Measurements from ENCODE around the gene ATXN2.

Gene ATXN2

GRCh38 chr12:111457071-111457470, 142.0 kb downstream of the ATXN2 start:
- DNase-seq: no peak
- H3K23ac ChIP-seq (ENCODE audit: low read length in 2 of 2): no peak overlapping the region
- no peak overlapping the region for H4K91ac ChIP-seq (ENCODE audit: low read length)
- H2BK15ac ChIP-seq (ENCODE audit: low read depth, poor library complexity, severe bottlenecking): no peak overlapping the region
- peak overlapping the region; percentile 35 for H4K8ac ChIP-seq (ENCODE audit: low read length)
- no peak overlapping the region for H2BK120ac ChIP-seq (ENCODE audit: low read depth, low read length)
- H3K4me2 ChIP-seq (ENCODE audit: low read length, poor library complexity, severe bottlenecking): no peak overlapping the region
- no peak overlapping the region for H3K27ac ChIP-seq (ENCODE audit: low read length, poor library complexity, severe bottlenecking)
- no peaks in the 10 kb centered on the region for H3K27me3 ChIP-seq (ENCODE audit: control insufficient read depth in 1 of 2, insufficient read depth in 1 of 2, low read length in 2 of 2)
- no peaks in the 10 kb centered on the region for H3K9me3 ChIP-seq (ENCODE audit: control insufficient read depth, low read length)
- no peak overlapping the region for H2AFZ ChIP-seq (ENCODE audit: low read depth, low read length)
- WGBS: 100% methylated on average over 8 of the region's 9 CpGs
- peaks cover 23% of the 10 kb centered on the region for H3K4me1 ChIP-seq (ENCODE audit: control insufficient read depth, insufficient read depth, low read depth, low read length)
- no peak overlapping the region for H3K4ac ChIP-seq (ENCODE audit: low read depth in 1 of 2, low read length in 2 of 2)
- H2BK12ac ChIP-seq (ENCODE audit: low read length in 2 of 2): no peak overlapping the region
- H3K18ac ChIP-seq (ENCODE audit: low read depth in 1 of 2, low read length in 2 of 2): no peak overlapping the region
- no peak overlapping the region for H3K14ac ChIP-seq (ENCODE audit: low read length in 2 of 2)
- H3K79me1 ChIP-seq (replicated peaks; ENCODE audit: low read length, poor library complexity, severe bottlenecking): peaks cover 12% of the 10 kb centered on the region
- no peak overlapping the region for H3K9ac ChIP-seq (ENCODE audit: low read length)
- no peak overlapping the region for H2BK5ac ChIP-seq (ENCODE audit: low read depth, low read length, poor library complexity, severe bottlenecking)
- H3K36me3 ChIP-seq (ENCODE audit: control insufficient read depth in 1 of 2, insufficient read depth in 2 of 2, low read depth in 1 of 2, low read length in 2 of 2): peaks cover 44 to 80% of the 10 kb centered on the region in 2 experiments
- no peak overlapping the region for H3K4me3 ChIP-seq (ENCODE audit: insufficient read depth in 1 of 2, low read depth in 1 of 2, low read length in 2 of 2)
- no peak overlapping the region for H2AK5ac ChIP-seq (ENCODE audit: low read length, severe bottlenecking)

- H3K23ac ChIP-seq (ENCODE audit: low read length in 2 of 2): no peak overlapping the region
- H3K4me2 ChIP-seq (ENCODE audit: low read length, poor library complexity, severe bottlenecking): no peak overlapping the region
- peak overlapping the region; percentile 14 to 16 for H3K18ac ChIP-seq (ENCODE audit: low read depth in 1 of 2, low read length in 2 of 2)
- H3K9me3 ChIP-seq (ENCODE audit: control insufficient read depth, low read length): no peaks in the 10 kb centered on the region
- no peak overlapping the region for H2BK12ac ChIP-seq (ENCODE audit: low read length in 2 of 2)
- H2BK5ac ChIP-seq (ENCODE audit: low read depth, low read length, poor library complexity, severe bottlenecking): no peak overlapping the region
- peak; percentile 81 for DNase-seq
- H3K4ac ChIP-seq (ENCODE audit: low read depth in 1 of 2, low read length in 2 of 2): no peak overlapping the region
- H2AFZ ChIP-seq (ENCODE audit: low read depth, low read length): no peak overlapping the region
- no peak overlapping the region for H4K8ac ChIP-seq (ENCODE audit: low read length)
- H2AK5ac ChIP-seq (ENCODE audit: low read length, severe bottlenecking): peak overlapping the region; percentile 37
- WGBS: 94% methylated on average over 15 of the region's 15 CpGs
- H3K27me3 ChIP-seq (ENCODE audit: control insufficient read depth in 1 of 2, insufficient read depth in 1 of 2, low read length in 2 of 2): no peaks in the 10 kb centered on the region
- H3K79me1 ChIP-seq (replicated peaks; ENCODE audit: low read length, poor library complexity, severe bottlenecking): peaks cover 12% of the 10 kb centered on the region
- no peak overlapping the region for H2BK15ac ChIP-seq (ENCODE audit: low read depth, poor library complexity, severe bottlenecking)
- no peak overlapping the region for H3K14ac ChIP-seq (ENCODE audit: low read length in 2 of 2)
- peak overlapping the region; percentile 53 for H3K9ac ChIP-seq (ENCODE audit: low read length)
- peaks cover 24% of the 10 kb centered on the region for H3K4me1 ChIP-seq (ENCODE audit: control insufficient read depth, insufficient read depth, low read depth, low read length)
- H4K91ac ChIP-seq (ENCODE audit: low read length): no peak overlapping the region
- H3K27ac ChIP-seq (ENCODE audit: low read length, poor library complexity, severe bottlenecking): peak overlapping the region; percentile 81
- H3K4me3 ChIP-seq (ENCODE audit: insufficient read depth in 1 of 2, low read depth in 1 of 2, low read length in 2 of 2): no peak overlapping the region
- peaks cover 46 to 91% of the 10 kb centered on the region in 2 experiments for H3K36me3 ChIP-seq (ENCODE audit: control insufficient read depth in 1 of 2, insufficient read depth in 2 of 2, low read depth in 1 of 2, low read length in 2 of 2)
- H2BK120ac ChIP-seq (ENCODE audit: low read depth, low read length): no peak overlapping the region
Measured at GRCh38 chr12:111455448-111456320, 143.4 kb downstream of the ATXN2 start.

GRCh38 chr12:111454716-111455447, 144.2 kb downstream of the ATXN2 start:
- no peak for DNase-seq
- Histone ChIP-seq H4K91ac (ENCODE audit: low read length) (no peak overlapping the region), H2BK5ac (ENCODE audit: low read depth, low read length, poor library complexity, severe bottlenecking) (no peak overlapping the region), H3K4ac (ENCODE audit: low read depth in 1 of 2, low read length in 2 of 2) (no peak overlapping the region), H3K4me2 (ENCODE audit: low read length, poor library complexity, severe bottlenecking) (no peak overlapping the region), H3K79me1 (replicated peaks; ENCODE audit: low read length, poor library complexity, severe bottlenecking) (peaks cover 10% of the 10 kb centered on the region), H2BK120ac (ENCODE audit: low read depth, low read length) (no peak overlapping the region), H3K27ac (ENCODE audit: low read length, poor library complexity, severe bottlenecking) (peak overlapping the region; percentile 81), H3K4me3 (ENCODE audit: insufficient read depth in 1 of 2, low read depth in 1 of 2, low read length in 2 of 2) (no peak overlapping the region), H3K9ac (ENCODE audit: low read length) (peak overlapping the region; percentile 53), H3K9me3 (ENCODE audit: control insufficient read depth, low read length) (no peaks in the 10 kb centered on the region), H3K27me3 (ENCODE audit: control insufficient read depth in 1 of 2, insufficient read depth in 1 of 2, low read length in 2 of 2) (no peaks in the 10 kb centered on the region), H2AFZ (ENCODE audit: low read depth, low read length) (no peak overlapping the region), H4K8ac (ENCODE audit: low read length) (no peak overlapping the region), H3K4me1 (ENCODE audit: control insufficient read depth, insufficient read depth, low read depth, low read length) (peaks cover 25% of the 10 kb centered on the region), H3K14ac (ENCODE audit: low read length in 2 of 2) (no peak overlapping the region), H2AK5ac (ENCODE audit: low read length, severe bottlenecking) (peak overlapping the region; percentile 78), H2BK12ac (ENCODE audit: low read length in 2 of 2) (no peak overlapping the region), H3K18ac (ENCODE audit: low read depth in 1 of 2, low read length in 2 of 2) (no peak overlapping the region), H3K23ac (ENCODE audit: low read length in 2 of 2) (no peak overlapping the region), H3K36me3 (ENCODE audit: control insufficient read depth in 1 of 2, insufficient read depth in 2 of 2, low read depth in 1 of 2, low read length in 2 of 2) (peaks cover 47 to 91% of the 10 kb centered on the region in 2 experiments), H2BK15ac (ENCODE audit: low read depth, poor library complexity, severe bottlenecking) (no peak overlapping the region)
- 96% methylated on average over 11 of the region's 11 CpGs for WGBS

- no peak for DNase-seq
- WGBS: 79% methylated on average over 4 of the region's 4 CpGs
- H3K36me3 ChIP-seq (ENCODE audit: control insufficient read depth in 1 of 2, insufficient read depth in 2 of 2, low read depth in 1 of 2, low read length in 2 of 2): peaks cover 44 to 92% of the 10 kb centered on the region in 2 experiments
- H2BK5ac ChIP-seq (ENCODE audit: low read depth, low read length, poor library complexity, severe bottlenecking): no peak overlapping the region
- peaks cover 8% of the 10 kb centered on the region for H3K79me1 ChIP-seq (replicated peaks; ENCODE audit: low read length, poor library complexity, severe bottlenecking)
- H3K9me3 ChIP-seq (ENCODE audit: control insufficient read depth, low read length): no peaks in the 10 kb centered on the region
- no peak overlapping the region for H4K8ac ChIP-seq (ENCODE audit: low read length)
- H2BK120ac ChIP-seq (ENCODE audit: low read depth, low read length): no peak overlapping the region
- H2AFZ ChIP-seq (ENCODE audit: low read depth, low read length): no peak overlapping the region
- no peak overlapping the region for H2BK15ac ChIP-seq (ENCODE audit: low read depth, poor library complexity, severe bottlenecking)
- peak overlapping the region; percentile 81 for H3K27ac ChIP-seq (ENCODE audit: low read length, poor library complexity, severe bottlenecking)
- no peak overlapping the region for H3K4ac ChIP-seq (ENCODE audit: low read depth in 1 of 2, low read length in 2 of 2)
- H2AK5ac ChIP-seq (ENCODE audit: low read length, severe bottlenecking): no peak overlapping the region
- H3K27me3 ChIP-seq (ENCODE audit: control insufficient read depth in 1 of 2, insufficient read depth in 1 of 2, low read length in 2 of 2): no peaks in the 10 kb centered on the region
- no peak overlapping the region for H4K91ac ChIP-seq (ENCODE audit: low read length)
- H3K18ac ChIP-seq (ENCODE audit: low read depth in 1 of 2, low read length in 2 of 2): no peak overlapping the region
- H2BK12ac ChIP-seq (ENCODE audit: low read length in 2 of 2): no peak overlapping the region
- H3K4me2 ChIP-seq (ENCODE audit: low read length, poor library complexity, severe bottlenecking): no peak overlapping the region
- peaks cover 25% of the 10 kb centered on the region for H3K4me1 ChIP-seq (ENCODE audit: control insufficient read depth, insufficient read depth, low read depth, low read length)
- no peak overlapping the region for H3K23ac ChIP-seq (ENCODE audit: low read length in 2 of 2)
- H3K9ac ChIP-seq (ENCODE audit: low read length): peak overlapping the region; percentile 25
- H3K14ac ChIP-seq (ENCODE audit: low read length in 2 of 2): no peak overlapping the region
- H3K4me3 ChIP-seq (ENCODE audit: insufficient read depth in 1 of 2, low read depth in 1 of 2, low read length in 2 of 2): no peak overlapping the region
Measured at GRCh38 chr12:111454311-111454710, 144.8 kb downstream of the ATXN2 start.

Measured in mesenchymal stem cell (in vitro differentiated cells and primary cell).